WTC11 (cell line): ENCODE measurements around the gene QRSL1. TPM values are rescaled to one million over a fixed set of nuclear protein-coding genes. Genes with fewer than 3 reads are reported as not detected.
A peak's percentile ranks its signal among the peaks of the same experiment; 100 is the strongest.

Source experiments
- ATAC-seq: fragments of 200-7000 bp; cut with Tn5 transposase; 2 replicates; pipeline ENCODE4 v1.10.0; 2021; ENCODE audit warnings: mild to moderate bottlenecking, moderate library complexity
- CTCF ChIA-PET: fragments of 300-600 bp; sonication (Branson Sonifier 250); formaldehyde crosslinking; loops from one replicate; lab custom pipeline; 2021; ENCODE audit warnings: antibody characterized with exemption; lab: Charles Lee
- POLR2A ChIA-PET: fragments of 350-600 bp; sonication (Branson Sonifier 250); formaldehyde crosslinking; loops from one replicate; lab custom pipeline; 2021; ENCODE audit warnings: antibody characterized with exemption; lab: Charles Lee
- DNase-seq: peaks from one replicate; pipeline ENCODE4 v3.0.0; 2021; ENCODE audit warnings: low spot score
- H3K27ac Mint-ChIP-seq: 2 replicates; pipeline ENCODE4 v1.8.0; 2021; ENCODE audit warnings: mixed read lengths
- H3K27me3 Mint-ChIP-seq: 2 replicates; pipeline ENCODE4 v1.8.0; 2021; ENCODE audit warnings: low read depth, mild to moderate bottlenecking, moderate library complexity, mixed read lengths
- H3K36me3 Mint-ChIP-seq: 2 replicates; pipeline ENCODE4 v1.8.0; 2021; ENCODE audit warnings: mixed read lengths
- H3K4me1 Mint-ChIP-seq: 2 replicates; pipeline ENCODE4 v1.8.0; 2022; ENCODE audit warnings: mixed read lengths
- H3K4me3 Mint-ChIP-seq: 2 replicates; pipeline ENCODE4 v1.8.0; 2021; ENCODE audit warnings: mild to moderate bottlenecking, moderate library complexity, mixed read lengths
- H3K9me3 Mint-ChIP-seq: 2 replicates; pipeline ENCODE4 v1.8.0; 2021; ENCODE audit warnings: mixed read lengths
- AFF4 ChIP-seq: sonication (generic); formaldehyde crosslinking; IDR thresholded peaks from 2 replicates; pipeline ENCODE4 v1.8.1; 2023; ENCODE audit warnings: mild to moderate bottlenecking, missing genetic modification reagents, borderline replicate concordance
- AR ChIP-seq: fragments of 250-450 bp; sonication (Bioruptor Pico); IDR thresholded peaks from 2 replicates; pipeline ENCODE4 v1.9.0; 2021; ENCODE audit warnings: mild to moderate bottlenecking
- CBFB ChIP-seq: sonication (generic); formaldehyde crosslinking; IDR thresholded peaks from 2 replicates; pipeline ENCODE4 v1.8.1; 2022; ENCODE audit warnings: mild to moderate bottlenecking, low read depth, missing genetic modification reagents
- E2F4 ChIP-seq: sonication (generic); formaldehyde crosslinking; IDR thresholded peaks from 2 replicates; pipeline ENCODE4 v1.8.1; 2022; ENCODE audit warnings: low read depth, mild to moderate bottlenecking, moderate library complexity, missing genetic modification reagents, borderline replicate concordance
- FOXP1 ChIP-seq: sonication (generic); formaldehyde crosslinking; IDR thresholded peaks from 2 replicates; pipeline ENCODE4 v1.8.0; 2022; ENCODE audit warnings: missing genetic modification reagents, mild to moderate bottlenecking, moderate library complexity, borderline replicate concordance
- GRHL2 ChIP-seq: fragments of 250-450 bp; sonication (Bioruptor Pico); IDR thresholded peaks from 2 replicates; pipeline ENCODE4 v1.8.0; 2022; ENCODE audit warnings: mild to moderate bottlenecking, moderate library complexity; ENCODE audit not compliant: insufficient replicate concordance, severe bottlenecking
- HMGA2 ChIP-seq: fragments of 250-450 bp; sonication (Bioruptor Pico); IDR thresholded peaks from 2 replicates; pipeline ENCODE4 v1.4.0; 2021; ENCODE audit warnings: mild to moderate bottlenecking, moderate library complexity
- KAT7 ChIP-seq: sonication (generic); formaldehyde crosslinking; IDR thresholded peaks from 2 replicates; pipeline ENCODE4 v1.8.1; 2023; ENCODE audit warnings: missing genetic modification reagents, mild to moderate bottlenecking, borderline replicate concordance
- NR1H2 ChIP-seq: sonication (generic); formaldehyde crosslinking; IDR thresholded peaks from 2 replicates; pipeline ENCODE4 v1.9.0; 2021; ENCODE audit warnings: mild to moderate bottlenecking, moderate library complexity, missing genetic modification reagents
- NR2C2 ChIP-seq: sonication (generic); formaldehyde crosslinking; IDR thresholded peaks from 2 replicates; pipeline ENCODE4 v1.8.0; 2022; ENCODE audit warnings: mild to moderate bottlenecking, missing genetic modification reagents
- PREB ChIP-seq: sonication (generic); formaldehyde crosslinking; IDR thresholded peaks from 2 replicates; pipeline ENCODE4 v1.8.1; 2022; ENCODE audit warnings: mild to moderate bottlenecking, missing genetic modification reagents, moderate library complexity, borderline replicate concordance
- RELA ChIP-seq: sonication (generic); formaldehyde crosslinking; IDR thresholded peaks from 2 replicates; pipeline ENCODE4 v1.8.1; 2022; ENCODE audit warnings: missing genetic modification reagents, mild to moderate bottlenecking, borderline replicate concordance
- SMAD4 ChIP-seq: sonication (generic); formaldehyde crosslinking; IDR thresholded peaks from 2 replicates; pipeline ENCODE4 v1.8.0; 2022; ENCODE audit warnings: mild to moderate bottlenecking, missing genetic modification reagents
- STAT6 ChIP-seq: sonication (generic); formaldehyde crosslinking; conservative IDR thresholded peaks from 2 replicates; pipeline ENCODE4 v1.8.1; 2023; ENCODE audit warnings: mild to moderate bottlenecking, low read depth, missing genetic modification reagents, moderate library complexity
- TCF7 ChIP-seq: sonication (generic); formaldehyde crosslinking; IDR thresholded peaks from 2 replicates; pipeline ENCODE4 v1.8.0; 2022; ENCODE audit warnings: mild to moderate bottlenecking, low read depth, missing genetic modification reagents, moderate library complexity
- USF1 ChIP-seq: sonication (generic); formaldehyde crosslinking; IDR thresholded peaks from 2 replicates; pipeline ENCODE4 v1.8.0; 2022; ENCODE audit warnings: mild to moderate bottlenecking, missing genetic modification reagents
- ZNF121 ChIP-seq: sonication (generic); formaldehyde crosslinking; IDR thresholded peaks from 2 replicates; pipeline ENCODE4 v1.8.0; 2023; ENCODE audit warnings: missing genetic modification reagents
- ZNF423 ChIP-seq: fragments of 250-450 bp; sonication (Bioruptor Pico); IDR thresholded peaks from 2 replicates; pipeline ENCODE4 v2.1.2; 2022; ENCODE audit warnings: mild to moderate bottlenecking, moderate library complexity
- ZNF512 ChIP-seq: sonication (generic); formaldehyde crosslinking; IDR thresholded peaks from 2 replicates; pipeline ENCODE4 v1.8.1; 2022; ENCODE audit warnings: missing genetic modification reagents, borderline replicate concordance
- total RNA-seq: library from RNA; stranded (reverse); gene quantifications from 3 replicates; pipeline ENCODE4 v1.2.3, GENCODE V29; 2021

Gene QRSL1
- total RNA-seq, 1 experiment from 2014 or later: 17.7 TPM

GRCh38 chr6:106581468-106581867 lies 47.9 kb upstream of the QRSL1 start:
- no peaks in the 10 kb centered on the region for H3K9me3 Mint-ChIP-seq
- H3K27me3 Mint-ChIP-seq: no peaks in the 10 kb centered on the region
- ChIA-PET POLR2A (no interaction called here), CTCF (interaction anchor here (0.6 to 0.8 kb wide), 2 partner anchors 172 to 398 kb away, joined by 3 to 5 read pairs; no protein-coding TSS in a partner anchor)
- no peak for ATAC-seq
- DNase-seq: no peak
- H3K4me1 Mint-ChIP-seq: peaks cover 12% of the 10 kb centered on the region
- H3K36me3 Mint-ChIP-seq: peaks cover 22% of the 10 kb centered on the region
- H3K4me3 Mint-ChIP-seq: no peak overlapping the region
- no peak for TF ChIP-seq PREB (CRISPR knock-in tag)
- no peak for TF ChIP-seq TCF7 (CRISPR knock-in tag)
- TF ChIP-seq ZNF423: no peak
- no peak for TF ChIP-seq AR
- no peak for TF ChIP-seq STAT6 (CRISPR knock-in tag)
- no peak for TF ChIP-seq AFF4
- TF ChIP-seq USF1 (CRISPR knock-in tag): no peak
- no peak for TF ChIP-seq ZNF512
- no peak for TF ChIP-seq NR1H2
- TF ChIP-seq RELA: no peak
- TF ChIP-seq E2F4 (CRISPR knock-in tag): no peak
- no peak for TF ChIP-seq HMGA2
- TF ChIP-seq SMAD4 (CRISPR knock-in tag): no peak
- TF ChIP-seq GRHL2 (CRISPR knock-in tag): no peak
- no peak for TF ChIP-seq FOXP1 (CRISPR knock-in tag)
- TF ChIP-seq CBFB: no peak
- TF ChIP-seq KAT7 (CRISPR knock-in tag): no peak
- no peak for TF ChIP-seq ZNF121 (CRISPR knock-in tag)
- no peak for TF ChIP-seq NR2C2 (CRISPR knock-in tag)
- H3K27ac Mint-ChIP-seq: peak overlapping the region; percentile 7
